ENCODE data around the gene FOXP2.

FOXP2 gene

GRCh38 chr7:114648680-114649079 lies 234.1 kb downstream of the FOXP2 start:
- no peaks in the 10 kb centered on the region for H4K20me1 ChIP-seq (ENCODE audit: insufficient read depth, low read length)
- no peak overlapping the region for H2AFZ ChIP-seq (ENCODE audit: low read depth, low read length)
- DNase-seq (no peak), ATAC-seq (ENCODE audit: insufficient read depth, low read depth) (no peak)
- H3K9ac ChIP-seq (ENCODE audit: low read depth, low read length) = no peak overlapping the region
- H3K4me3 ChIP-seq (ENCODE audit: low read depth in 1 of 2, low read length in 2 of 2) = no peak overlapping the region
- no peak overlapping the region for H3K27ac ChIP-seq (ENCODE audit: low read length)
- H3K36me3 ChIP-seq (ENCODE audit: insufficient read depth, low read length) = no peaks in the 10 kb centered on the region
- H3K27me3 ChIP-seq (ENCODE audit: insufficient read depth, low read length, poor library complexity) = no peaks in the 10 kb centered on the region
- H3K9me3 ChIP-seq (ENCODE audit: insufficient read depth, low read length, severe bottlenecking) = no peaks in the 10 kb centered on the region
- H3K4me1 ChIP-seq (ENCODE audit: insufficient read depth, low read length) = no peaks in the 10 kb centered on the region
- H3K79me2 ChIP-seq (ENCODE audit: insufficient read depth, low read length) = no peaks in the 10 kb centered on the region
- TF ChIP-seq CTCF (IDR thresholded peaks at IDR 0.05; ENCODE audit: borderline replicate concordance, extremely low read depth, low read length, poor library complexity, severe bottlenecking) = no peak
- TF ChIP-seq EZH2 (IDR thresholded peaks at IDR 0.05; ENCODE audit: borderline replicate concordance, low read depth, low read length, severe bottlenecking) = no peak
- H3K4me2 ChIP-seq (ENCODE audit: insufficient read depth, low read length) = no peak overlapping the region

GRCh38 chr7:114649689-114650088 lies 235.1 kb downstream of the FOXP2 start:
- Histone ChIP-seq H3K27ac (ENCODE audit: low read length) (no peak overlapping the region), H3K4me3 (ENCODE audit: low read depth in 1 of 2, low read length in 2 of 2) (no peak overlapping the region), H4K20me1 (ENCODE audit: insufficient read depth, low read length) (no peaks in the 10 kb centered on the region), H3K9me3 (ENCODE audit: insufficient read depth, low read length, severe bottlenecking) (no peaks in the 10 kb centered on the region), H3K79me2 (ENCODE audit: insufficient read depth, low read length) (no peaks in the 10 kb centered on the region), H3K9ac (ENCODE audit: low read depth, low read length) (no peak overlapping the region), H3K27me3 (ENCODE audit: insufficient read depth, low read length, poor library complexity) (no peaks in the 10 kb centered on the region), H3K4me1 (ENCODE audit: insufficient read depth, low read length) (no peaks in the 10 kb centered on the region), H2AFZ (ENCODE audit: low read depth, low read length) (no peak overlapping the region), H3K36me3 (ENCODE audit: insufficient read depth, low read length) (no peaks in the 10 kb centered on the region), H3K4me2 (ENCODE audit: insufficient read depth, low read length) (no peak overlapping the region)
- DNase-seq (no peak), ATAC-seq (ENCODE audit: insufficient read depth, low read depth) (no peak)
- TF ChIP-seq EZH2 (IDR thresholded peaks at IDR 0.05; ENCODE audit: borderline replicate concordance, low read depth, low read length, severe bottlenecking) = no peak
- no peak for TF ChIP-seq CTCF (IDR thresholded peaks at IDR 0.05; ENCODE audit: borderline replicate concordance, extremely low read depth, low read length, poor library complexity, severe bottlenecking)

DNA sequence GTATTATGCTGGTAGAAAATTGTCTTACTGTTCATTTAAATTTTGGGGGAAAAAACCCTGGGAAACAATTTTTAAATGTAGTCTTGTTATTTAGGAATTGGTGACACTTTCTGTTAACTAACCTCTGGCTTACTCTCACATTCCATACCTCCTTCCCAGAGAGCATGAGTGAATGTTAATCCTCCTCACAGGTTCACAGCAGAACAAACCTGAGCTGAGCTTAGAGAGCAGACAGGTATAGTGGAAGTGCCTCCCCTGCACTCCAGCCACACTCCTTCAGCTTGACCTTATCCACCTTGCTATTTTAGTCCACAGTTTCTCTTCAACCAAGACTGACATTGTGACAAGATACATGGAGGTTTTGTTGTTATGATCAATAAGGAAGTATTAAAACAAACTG lies 235.9 kb downstream of the FOXP2 start:
- H4K20me1 ChIP-seq (ENCODE audit: insufficient read depth, low read length) = no peaks in the 10 kb centered on the region
- DNase-seq (no peak), ATAC-seq (ENCODE audit: insufficient read depth, low read depth) (no peak)

More for the DNA sequence above, 235.9 kb downstream of the FOXP2 start:
- TF ChIP-seq CTCF (IDR thresholded peaks at IDR 0.05; ENCODE audit: borderline replicate concordance, extremely low read depth, low read length, poor library complexity, severe bottlenecking) = no peak
- TF ChIP-seq EZH2 (IDR thresholded peaks at IDR 0.05; ENCODE audit: borderline replicate concordance, low read depth, low read length, severe bottlenecking) = no peak
- no peaks in the 10 kb centered on the region for H3K4me1 ChIP-seq (ENCODE audit: insufficient read depth, low read length)
- H3K4me2 ChIP-seq (ENCODE audit: insufficient read depth, low read length) = no peak overlapping the region
- H3K36me3 ChIP-seq (ENCODE audit: insufficient read depth, low read length) = no peaks in the 10 kb centered on the region
- no peak overlapping the region for H3K4me3 ChIP-seq (ENCODE audit: low read depth in 1 of 2, low read length in 2 of 2)
- no peaks in the 10 kb centered on the region for H3K9me3 ChIP-seq (ENCODE audit: insufficient read depth, low read length, severe bottlenecking)
- no peaks in the 10 kb centered on the region for H3K79me2 ChIP-seq (ENCODE audit: insufficient read depth, low read length)
- H2AFZ ChIP-seq (ENCODE audit: low read depth, low read length) = no peak overlapping the region
- H3K27ac ChIP-seq (ENCODE audit: low read length) = no peak overlapping the region
- H3K9ac ChIP-seq (ENCODE audit: low read depth, low read length) = no peak overlapping the region
- no peaks in the 10 kb centered on the region for H3K27me3 ChIP-seq (ENCODE audit: insufficient read depth, low read length, poor library complexity)
